SU-DHL-6 (cell line): ENCODE results near the gene COL16A1.
A peak's percentile ranks its signal among the peaks of the same experiment; 100 is the strongest.

Experiments used
- EZH2phosphoT487 ChIP-seq: fragments of 200-600 bp; sonication (generic), shearing (Covaris generic); conservative IDR thresholded peaks from 2 replicates; pipeline ENCODE4 v1.6.1; 2018; ENCODE audit warnings: mild to moderate bottlenecking, antibody characterized with exemption, low read length, moderate library complexity, mixed read lengths
- TF ChIP-seq, protein P1 (sequence below): fragments of 200-600 bp; sonication (generic); IDR thresholded peaks from one replicate; pipeline ENCODE4 v1.5.1; 2017; ENCODE audit warnings: antibody characterized with exemption, mild to moderate bottlenecking, low read length, moderate library complexity; ENCODE audit not compliant: insufficient read depth, poor library complexity, severe bottlenecking

DNA sequence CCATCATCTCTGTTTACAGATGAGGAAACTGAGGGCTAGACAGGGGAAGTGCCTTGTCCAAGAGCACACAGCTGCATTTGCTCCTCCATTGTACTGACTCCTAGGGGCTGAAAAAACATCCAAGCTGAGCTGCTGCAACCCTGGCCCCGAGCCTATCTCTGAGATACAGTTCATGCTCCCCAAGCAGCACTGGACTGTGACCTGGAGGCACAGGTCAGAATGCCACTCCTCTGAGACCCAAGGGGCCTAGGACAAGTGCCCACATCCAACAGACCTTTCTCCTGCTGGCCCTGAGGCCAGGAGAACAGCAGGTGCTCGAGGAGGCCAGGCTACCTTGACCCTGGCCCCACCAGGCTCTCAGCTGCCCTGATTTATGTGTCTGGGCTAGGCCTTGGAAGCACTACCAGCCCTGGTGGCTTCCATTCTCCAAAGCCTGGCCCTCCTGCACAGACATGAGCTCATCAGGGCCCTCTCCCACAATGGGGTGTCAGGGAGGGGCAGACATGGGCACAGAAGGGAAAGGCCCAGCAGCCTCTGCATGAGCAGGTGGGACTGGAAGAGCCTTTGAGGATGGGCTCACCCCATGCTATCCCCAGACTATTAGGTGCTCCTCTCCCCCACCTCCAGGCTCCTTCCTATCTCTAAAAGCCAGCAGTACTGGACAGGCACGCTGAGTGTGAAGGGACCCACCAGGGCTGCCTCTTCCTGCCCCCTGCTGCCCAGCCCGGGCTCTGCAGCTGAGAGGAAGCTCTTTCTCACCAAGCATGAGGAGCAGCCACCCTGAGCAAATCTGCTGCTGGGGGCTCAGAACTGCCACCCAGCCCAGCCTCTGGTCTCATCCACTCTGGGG is 41.5 kb upstream of the COL16A1 start:
- TF ChIP-seq, protein P1, sequence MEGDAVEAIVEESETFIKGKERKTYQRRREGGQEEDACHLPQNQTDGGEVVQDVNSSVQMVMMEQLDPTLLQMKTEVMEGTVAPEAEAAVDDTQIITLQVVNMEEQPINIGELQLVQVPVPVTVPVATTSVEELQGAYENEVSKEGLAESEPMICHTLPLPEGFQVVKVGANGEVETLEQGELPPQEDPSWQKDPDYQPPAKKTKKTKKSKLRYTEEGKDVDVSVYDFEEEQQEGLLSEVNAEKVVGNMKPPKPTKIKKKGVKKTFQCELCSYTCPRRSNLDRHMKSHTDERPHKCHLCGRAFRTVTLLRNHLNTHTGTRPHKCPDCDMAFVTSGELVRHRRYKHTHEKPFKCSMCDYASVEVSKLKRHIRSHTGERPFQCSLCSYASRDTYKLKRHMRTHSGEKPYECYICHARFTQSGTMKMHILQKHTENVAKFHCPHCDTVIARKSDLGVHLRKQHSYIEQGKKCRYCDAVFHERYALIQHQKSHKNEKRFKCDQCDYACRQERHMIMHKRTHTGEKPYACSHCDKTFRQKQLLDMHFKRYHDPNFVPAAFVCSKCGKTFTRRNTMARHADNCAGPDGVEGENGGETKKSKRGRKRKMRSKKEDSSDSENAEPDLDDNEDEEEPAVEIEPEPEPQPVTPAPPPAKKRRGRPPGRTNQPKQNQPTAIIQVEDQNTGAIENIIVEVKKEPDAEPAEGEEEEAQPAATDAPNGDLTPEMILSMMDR = peak; percentile 73
- no peak for TF ChIP-seq EZH2phosphoT487
